Activated CD8-positive, alpha-beta memory T cell treated with anti-CD3 and anti-CD28 coated beads for 36 hours (primary cell): Measurements from ENCODE around the gene HS3ST1. TPM values are rescaled to one million over a fixed set of nuclear protein-coding genes. Genes with fewer than 3 reads are reported as not detected.

Experiments used
- CTCF ChIA-PET: fragments of 350-600 bp; sonication (Branson Sonifier 250); formaldehyde crosslinking; loops from one replicate; lab custom pipeline; 2021; ENCODE audit warnings: antibody characterized with exemption; lab: Charles Lee
- POLR2A ChIA-PET: fragments of 350-600 bp; sonication (Branson Sonifier 250); formaldehyde crosslinking; loops from one replicate; lab custom pipeline; 2021; ENCODE audit warnings: antibody characterized with exemption; lab: Charles Lee
- total RNA-seq, 2 experiments: library from RNA; stranded (reverse); gene quantifications; one replicate each; pipeline ENCODE4 v1.2.3, GENCODE V29; 2021

The HS3ST1 gene
- total RNA-seq, 2 experiments from 2014 or later: not detected

GRCh38 chr4:11436673-11437072 lies 8.0 kb upstream of the HS3ST1 start:
- ChIA-PET POLR2A (no interaction called here), CTCF (no interaction called here)

DNA sequence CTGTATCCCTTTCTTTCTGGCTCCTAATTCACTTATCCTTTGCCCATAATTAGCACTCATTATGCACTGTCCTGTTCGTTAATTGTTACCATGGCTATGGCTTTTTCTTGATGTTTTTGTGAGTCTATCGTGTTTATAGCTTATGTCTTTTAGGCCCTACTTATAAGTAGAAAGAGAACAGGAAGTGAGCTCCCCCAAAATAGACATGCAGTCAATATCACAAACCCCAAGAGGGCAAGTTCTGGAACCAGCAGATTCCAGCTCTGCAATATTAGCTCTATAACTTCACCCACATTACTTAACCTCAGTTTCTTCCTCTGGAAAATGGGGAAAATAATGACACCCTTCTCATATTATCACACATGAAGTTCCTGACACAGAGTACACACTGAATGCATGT lies 7.4 kb upstream of the HS3ST1 start:
- ChIA-PET POLR2A (no interaction called here), CTCF (no interaction called here)

- POLR2A ChIA-PET: no interaction called here
- CTCF ChIA-PET: no interaction called here
These were observed 6.9 kb upstream of the HS3ST1 start for GRCh38 chr4:11435557-11435956.

- POLR2A ChIA-PET: no interaction called here
- CTCF ChIA-PET: no interaction called here
These were observed 2.4 kb upstream of the HS3ST1 start for GRCh38 chr4:11431111-11431510.

DNA sequence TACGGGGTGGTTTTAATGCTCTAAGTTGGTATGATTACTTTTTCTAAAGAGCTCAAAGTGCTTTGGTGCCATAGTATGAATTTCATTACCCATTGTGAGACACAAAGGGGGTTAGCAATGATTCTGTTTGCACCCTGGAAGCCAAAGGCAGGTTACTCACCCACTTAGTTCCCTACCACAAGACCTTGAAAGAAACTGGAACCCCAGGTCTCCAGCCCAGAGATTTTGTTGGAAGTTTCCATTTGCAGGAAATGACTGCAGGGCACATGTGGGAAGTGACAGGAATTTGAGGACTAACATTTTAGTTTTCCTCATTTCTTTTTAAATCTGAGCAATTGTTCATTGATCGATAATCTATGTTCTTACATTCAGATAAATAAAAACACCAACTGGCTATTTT lies 1.8 kb upstream of the HS3ST1 start:
- CTCF ChIA-PET: no interaction called here
- POLR2A ChIA-PET: no interaction called here

GRCh38 chr4:11429699-11430045 lies 978 bp upstream of the HS3ST1 start:
- CTCF ChIA-PET: no interaction called here
- POLR2A ChIA-PET: interaction anchor here (0.7 kb wide), 1 partner anchor 713 kb away, joined by 8 read pairs; no protein-coding TSS in a partner anchor

DNA sequence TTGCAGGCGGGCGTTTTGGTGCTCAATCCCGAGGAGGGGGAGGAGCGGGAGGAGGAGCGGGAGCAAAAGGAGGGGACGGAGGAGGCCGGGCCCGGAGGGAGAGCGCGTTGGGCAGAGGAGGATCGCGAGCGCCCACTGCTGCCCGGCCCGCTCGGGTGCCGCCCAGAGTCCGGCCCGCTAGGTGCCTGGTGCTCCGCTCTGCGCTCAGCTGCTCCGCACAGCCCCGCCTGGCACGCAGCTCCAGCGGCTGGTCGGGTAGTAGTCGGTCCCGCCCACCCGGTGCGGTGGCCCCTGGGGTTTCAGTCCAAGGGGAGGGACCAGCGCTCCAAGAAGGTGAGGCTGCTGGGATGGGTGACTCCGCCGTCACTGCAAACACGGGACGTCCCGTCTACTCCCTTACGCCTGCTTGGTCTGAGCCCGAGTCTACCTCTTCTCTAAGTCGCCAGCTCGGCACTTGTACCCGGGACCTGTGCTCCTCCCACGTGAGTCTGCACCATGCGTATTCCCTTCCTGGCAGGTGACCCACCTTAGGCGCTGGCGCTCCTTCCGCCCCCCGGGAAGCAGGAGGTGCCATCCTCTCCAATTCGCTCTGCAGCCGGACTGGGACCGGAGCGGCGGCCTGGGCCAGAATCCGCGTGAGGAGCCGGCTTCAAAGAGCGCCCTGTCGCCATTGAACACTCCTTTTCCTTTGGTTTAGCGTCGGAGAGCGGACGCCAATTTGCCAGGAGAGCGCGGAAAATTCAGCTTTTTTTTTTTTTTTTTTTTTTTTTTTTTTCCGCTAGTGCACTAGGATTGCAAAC lies 405 bp upstream of the HS3ST1 start:
- POLR2A ChIA-PET: interaction anchor here (0.7 kb wide), 1 partner anchor 714 kb away, joined by 8 read pairs; no protein-coding TSS in a partner anchor
- CTCF ChIA-PET: no interaction called here

DNA sequence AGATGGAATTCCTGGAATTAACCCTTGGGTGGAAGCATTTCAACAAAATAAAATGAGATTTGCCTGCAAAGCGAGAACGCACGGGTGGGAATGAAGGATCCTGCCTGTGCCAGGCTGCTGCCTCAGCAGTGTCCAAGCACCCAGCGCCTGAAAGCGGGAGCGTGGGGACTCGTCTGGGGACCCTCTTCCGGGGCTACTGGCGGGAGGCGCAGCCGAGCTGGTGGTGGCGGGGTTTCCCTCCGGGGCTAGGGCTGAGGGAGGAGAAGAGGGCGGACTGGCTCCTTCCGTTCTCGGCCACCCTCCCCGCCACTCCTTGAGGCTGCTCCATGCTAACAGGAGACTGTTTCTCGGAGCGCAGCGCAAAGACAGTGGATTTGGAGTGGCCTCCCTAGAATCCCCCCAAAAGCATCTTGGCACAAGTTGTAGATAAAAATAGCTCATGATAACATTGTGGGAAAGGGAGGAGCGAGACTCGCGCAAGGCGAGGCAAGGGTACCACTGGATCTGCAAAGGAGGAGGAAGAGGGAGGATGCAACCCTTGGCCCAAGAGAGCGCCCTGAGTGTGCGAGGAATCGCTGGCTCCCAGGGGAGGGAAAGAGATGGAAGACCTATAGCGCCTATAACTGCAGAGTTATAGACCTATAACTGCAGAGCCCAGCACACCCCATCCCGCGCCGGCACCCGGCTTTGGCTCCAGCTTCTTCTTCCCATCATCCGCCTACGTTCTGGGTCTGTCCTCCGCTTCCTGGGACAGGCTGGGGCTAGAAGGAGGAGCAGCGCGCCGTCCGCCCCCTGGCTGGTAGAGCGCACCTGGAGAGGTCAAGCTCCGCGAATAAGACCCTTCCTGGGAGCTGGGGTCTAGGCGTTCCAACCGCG lies 1.3 kb downstream of the HS3ST1 start:
- ChIA-PET CTCF (no interaction called here), POLR2A (no interaction called here)

DNA sequence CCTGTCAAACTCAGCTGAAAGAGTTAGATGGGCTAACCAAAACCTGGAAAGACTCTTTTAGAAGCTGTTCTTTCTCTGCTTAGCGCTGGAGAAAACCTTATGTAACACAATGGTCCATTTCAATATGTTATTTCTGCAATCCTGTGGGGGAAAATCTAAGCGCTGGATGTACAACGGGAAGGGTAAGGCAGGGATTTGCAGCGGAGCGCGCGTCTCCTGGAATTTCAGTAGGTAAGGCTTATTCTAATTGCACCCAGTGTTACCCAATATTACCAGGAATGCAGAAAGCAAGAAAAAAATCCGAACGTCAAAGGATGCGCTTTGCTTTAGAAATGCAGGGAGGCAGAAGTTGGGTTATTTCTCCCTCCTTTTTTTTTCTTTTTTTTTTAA lies 2.0 kb downstream of the HS3ST1 start:
- CTCF ChIA-PET: no interaction called here
- POLR2A ChIA-PET: no interaction called here

DNA sequence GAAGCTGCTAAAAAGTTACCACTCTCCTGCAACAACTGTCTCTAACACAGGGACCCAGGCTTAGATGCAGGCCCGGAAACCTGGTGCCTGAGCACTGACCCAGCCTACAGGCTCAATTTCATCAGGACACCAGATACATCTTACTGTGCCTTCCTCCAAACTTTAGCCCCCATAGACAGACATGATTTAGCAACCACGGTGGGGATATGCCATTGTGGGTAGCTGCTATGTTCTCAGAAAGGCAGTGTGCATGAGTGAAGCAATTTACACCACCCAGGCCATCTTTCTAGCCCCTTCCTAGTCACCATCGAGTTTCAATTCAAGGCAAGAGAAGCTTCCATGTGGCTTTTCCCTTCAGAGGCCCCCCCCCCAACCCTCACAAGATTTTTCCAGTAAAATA lies 2.7 kb downstream of the HS3ST1 start:
- POLR2A ChIA-PET: no interaction called here
- CTCF ChIA-PET: no interaction called here

- ChIA-PET POLR2A (no interaction called here), CTCF (interaction anchor here (0.7 kb wide), 1 partner anchor 8 kb away, joined by 3 read pairs; no protein-coding TSS in a partner anchor)
These were observed 3.8 kb downstream of the HS3ST1 start for GRCh38 chr4:11424856-11425255.

- ChIA-PET POLR2A (no interaction called here), CTCF (interaction anchor here (0.7 kb wide), 2 partner anchors 8 to 38 kb away, joined by 3 read pairs; no protein-coding TSS in a partner anchor)
These were observed 4.7 kb downstream of the HS3ST1 start for GRCh38 chr4:11424000-11424399.

- ChIA-PET CTCF (interaction anchor here (0.7 kb wide), 1 partner anchor 37 kb away, joined by 3 read pairs; no protein-coding TSS in a partner anchor), POLR2A (no interaction called here)
These were observed 5.2 kb downstream of the HS3ST1 start for GRCh38 chr4:11423465-11423864.

DNA sequence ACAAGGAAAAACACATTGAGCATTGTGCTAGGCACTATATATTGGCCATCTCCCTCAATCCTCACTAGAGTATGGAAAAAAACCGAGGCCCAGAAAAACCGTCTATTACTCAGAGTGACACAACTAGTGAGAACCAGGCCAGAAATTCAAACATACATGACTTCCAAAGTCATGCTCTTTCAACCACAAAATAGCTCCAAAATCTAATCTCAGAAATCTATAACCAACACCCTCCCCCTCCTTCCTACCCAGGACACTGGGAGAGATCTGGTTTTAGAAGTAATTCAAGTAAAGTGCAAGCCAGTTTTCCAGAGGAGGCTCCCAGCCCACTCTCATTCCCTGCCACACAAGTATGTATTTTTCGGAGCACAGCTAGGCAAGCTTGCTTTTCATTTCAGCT lies 7.6 kb downstream of the HS3ST1 start:
- POLR2A ChIA-PET: no interaction called here
- CTCF ChIA-PET: no interaction called here

- ChIA-PET POLR2A (no interaction called here), CTCF (no interaction called here)
These were observed 8.4 kb downstream of the HS3ST1 start for GRCh38 chr4:11420327-11420726.

GRCh38 chr4:11418610-11419009 lies 10.1 kb downstream of the HS3ST1 start:
- ChIA-PET CTCF (no interaction called here), POLR2A (no interaction called here)

DNA sequence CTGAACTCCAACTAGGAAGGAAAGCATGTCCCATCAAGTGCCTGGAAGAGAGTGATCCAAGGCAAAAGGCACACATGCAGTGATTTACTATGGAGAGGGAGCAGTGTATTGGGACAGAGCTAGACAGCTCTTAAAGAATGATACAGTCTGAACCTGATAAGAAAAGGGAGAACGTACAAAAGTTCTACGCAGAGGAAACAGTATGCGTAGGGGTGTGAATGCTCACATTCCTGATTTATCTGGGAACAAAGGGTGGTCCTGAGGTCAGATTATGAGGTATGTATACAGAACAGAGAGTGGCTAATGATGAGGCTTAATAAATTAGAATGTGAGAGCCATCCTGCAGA lies 12.0 kb downstream of the HS3ST1 start:
- ChIA-PET CTCF (interaction anchor here (0.6 kb wide), 1 partner anchor 8 kb away, joined by 3 read pairs; no protein-coding TSS in a partner anchor), POLR2A (no interaction called here)

- ChIA-PET POLR2A (no interaction called here), CTCF (interaction anchor here (0.6 kb wide), 1 partner anchor 8 kb away, joined by 3 read pairs; no protein-coding TSS in a partner anchor)
These were observed 12.5 kb downstream of the HS3ST1 start for GRCh38 chr4:11416071-11416766.

DNA sequence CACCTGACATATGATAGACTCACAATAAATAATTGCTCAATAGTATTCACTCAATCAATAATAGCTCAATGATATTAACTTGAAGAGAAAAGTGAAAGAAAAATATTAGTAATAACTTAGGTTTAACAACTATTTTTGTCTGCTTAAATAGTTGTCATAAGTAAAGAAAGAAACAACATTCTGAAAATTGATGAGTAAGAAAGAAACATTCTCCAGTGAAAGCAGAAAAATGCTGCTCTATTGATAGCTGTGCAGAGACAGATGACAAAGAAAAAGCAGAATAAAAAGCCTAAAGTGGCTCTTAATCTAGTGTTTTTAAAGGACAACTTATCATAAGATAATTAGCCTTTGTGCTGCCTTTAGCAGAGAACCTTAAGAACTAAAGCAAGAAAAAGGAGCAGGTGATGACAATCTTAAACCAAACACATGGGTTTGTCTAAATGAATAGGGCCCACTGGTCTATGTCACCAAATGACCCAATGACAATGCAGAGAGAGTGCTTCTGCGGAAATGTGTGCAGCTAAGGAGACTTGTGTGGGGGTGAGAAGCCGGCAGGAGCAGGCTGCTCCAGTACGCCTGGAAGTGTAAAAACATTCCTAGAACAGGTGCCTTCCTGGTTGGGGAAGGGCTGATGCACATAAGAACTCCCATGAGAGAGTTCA lies 13.2 kb downstream of the HS3ST1 start:
- ChIA-PET CTCF (no interaction called here), POLR2A (no interaction called here)
